OCI-LY7 (cell line): Measurements from ENCODE around the gene SRCIN1. TPM values are rescaled to one million over a fixed set of nuclear protein-coding genes. Genes with fewer than 3 reads are reported as not detected.

Source experiments
- BruUV-seq: library from RNA; stranded (reverse); fragments of 400-500 nt; replicated peaks from 2 replicates; lab custom pipeline; 2021; lab: Mats Ljungman, UMichigan
- CTCF ChIA-PET: fragments of 300-600 bp; sonication (Branson Sonifier 250); formaldehyde crosslinking; loops from one replicate; lab custom pipeline; 2022; ENCODE audit warnings: antibody characterized with exemption; ENCODE audit not compliant: unreplicated experiment; lab: Charles Lee
- POLR2A ChIA-PET: fragments of 300-600 bp; sonication (Branson Sonifier 250); formaldehyde crosslinking; loops from one replicate; lab custom pipeline; 2022; ENCODE audit warnings: antibody characterized with exemption; lab: Charles Lee
- DNase-seq: peaks from one replicate; pipeline ENCODE4 v3.0.0-alpha.2; 2015; ENCODE audit warnings: low spot score
- H2AFZ ChIP-seq: fragments of 200-600 bp; sonication (generic), shearing (Covaris generic); 2 replicates; pipeline ENCODE4 v1.6.1; 2014; ENCODE audit warnings: mild to moderate bottlenecking, antibody characterized with exemption, low read length, moderate library complexity
- H3K27ac ChIP-seq: fragments of 200-600 bp; sonication (generic); 2 replicates; pipeline ENCODE4 v1.5.1; 2014; ENCODE audit warnings: mixed run types, low read depth, mild to moderate bottlenecking, moderate library complexity, low read length, inconsistent platforms; ENCODE audit not compliant: poor library complexity, severe bottlenecking
- H3K36me3 ChIP-seq: fragments of 200-600 bp; sonication (generic); 2 replicates; pipeline ENCODE4 v1.6.1; 2014; ENCODE audit warnings: mild to moderate bottlenecking, antibody characterized with exemption, low read length, moderate library complexity, mixed read lengths; ENCODE audit not compliant: insufficient read depth
- H3K4me1 ChIP-seq: fragments of 200-600 bp; sonication (generic); 2 replicates; pipeline ENCODE4 v1.5.1; 2014; ENCODE audit warnings: mild to moderate bottlenecking, low read length; ENCODE audit not compliant: insufficient read depth, poor library complexity, severe bottlenecking
- H3K4me2 ChIP-seq: fragments of 200-600 bp; sonication (generic); 2 replicates; pipeline ENCODE4 v1.6.1; 2014; ENCODE audit warnings: mild to moderate bottlenecking, low read length
- H3K4me3 ChIP-seq: fragments of 200-600 bp; sonication (generic); 2 replicates; pipeline ENCODE4 v1.5.1; 2014; ENCODE audit warnings: mild to moderate bottlenecking, low read depth, low read length; ENCODE audit not compliant: poor library complexity, severe bottlenecking
- H3K79me2 ChIP-seq: fragments of 200-600 bp; sonication (generic); 2 replicates; pipeline ENCODE4 v1.6.1; 2016; ENCODE audit warnings: low read depth, mild to moderate bottlenecking, low read length, moderate library complexity, mixed read lengths; ENCODE audit not compliant: insufficient read depth
- H3K9me2 ChIP-seq: fragments of 200-600 bp; sonication (generic); 2 replicates; pipeline ENCODE4 v1.6.1; 2016; ENCODE audit warnings: mild to moderate bottlenecking, low read length, mixed read lengths; ENCODE audit not compliant: insufficient read depth
- H3K9me3 ChIP-seq: fragments of 200-600 bp; sonication (generic); 2 replicates; pipeline ENCODE4 v1.6.1; 2014; ENCODE audit warnings: mild to moderate bottlenecking, mixed run types, low read length, mixed read lengths
- H4K20me1 ChIP-seq: fragments of 200-600 bp; sonication (generic); 2 replicates; pipeline ENCODE4 v1.6.1; 2014; ENCODE audit warnings: mild to moderate bottlenecking, antibody characterized with exemption, low read length, moderate library complexity, mixed read lengths; ENCODE audit not compliant: insufficient read depth
- CTCF ChIP-seq: fragments of 200-600 bp; sonication (generic); conservative IDR thresholded peaks from 2 replicates; pipeline ENCODE4 v1.5.1; 2014; ENCODE audit warnings: mild to moderate bottlenecking, antibody characterized with exemption, low read length, moderate library complexity, mixed read lengths
- EZH2phosphoT487 ChIP-seq: fragments of 200-600 bp; sonication (generic); IDR thresholded peaks from 2 replicates; pipeline ENCODE4 v1.6.1; 2018; ENCODE audit warnings: low read depth, borderline replicate concordance, mild to moderate bottlenecking, mixed run types, antibody characterized with exemption, low read length, moderate library complexity, mixed read lengths
- intact Hi-C: fragments of 100-400 bp; cut with micrococcal nuclease; formaldehyde crosslinking; loops from one replicate; pipeline ENCODE4 v1.10.0; 2022; ENCODE audit not compliant: unreplicated experiment
- total RNA-seq, 2 experiments: library from RNA; depleted of rRNA in 1 of 2; stranded (reverse); fragments of >200 nt in 1 of 2; shearing (Covaris generic) in 1 of 2; gene quantifications; 2 replicates each; pipeline ENCODE4 v1.2.3, GENCODE V29; 2014 to 2022

The SRCIN1 gene
- total RNA-seq, 2 experiments from 2014 or later = 1.5 to 4.6 TPM

GRCh38 chr17:38637951-38638350 is 32.2 kb upstream of the SRCIN1 start:
- H3K79me2 ChIP-seq = no peaks in the 10 kb centered on the region
- H2AFZ ChIP-seq = no peak overlapping the region
- no peaks in the 10 kb centered on the region for H3K36me3 ChIP-seq
- TF ChIP-seq CTCF (no peak), EZH2phosphoT487 (no peak)
- H3K4me1 ChIP-seq = no peaks in the 10 kb centered on the region
- no peak overlapping the region for H3K4me3 ChIP-seq
- H3K9me3 ChIP-seq = no peaks in the 10 kb centered on the region
- intact Hi-C loops = no loop called here
- H3K4me2 ChIP-seq = no peak overlapping the region
- BruUV-seq = no TSS peak
- POLR2A ChIA-PET = no interaction called here
- no peaks in the 10 kb centered on the region for H3K9me2 ChIP-seq
- no peak overlapping the region for H3K27ac ChIP-seq
- no peak for DNase-seq
- CTCF ChIA-PET = no interaction called here
- H4K20me1 ChIP-seq = no peaks in the 10 kb centered on the region

GRCh38 chr17:38636054-38636453 is 30.3 kb upstream of the SRCIN1 start:
- H3K36me3 ChIP-seq = no peaks in the 10 kb centered on the region
- no peaks in the 10 kb centered on the region for H3K79me2 ChIP-seq
- ChIA-PET CTCF (no interaction called here), POLR2A (no interaction called here)
- no peak overlapping the region for H3K4me2 ChIP-seq
- H3K9me3 ChIP-seq = no peaks in the 10 kb centered on the region
- no peaks in the 10 kb centered on the region for H3K4me1 ChIP-seq
- no peak overlapping the region for H2AFZ ChIP-seq
- no peak overlapping the region for H3K27ac ChIP-seq
- no TSS peak for BruUV-seq
- intact Hi-C loops = no loop called here
- H3K4me3 ChIP-seq = no peak overlapping the region
- no peak for DNase-seq
- no peak for TF ChIP-seq CTCF
- no peak for TF ChIP-seq EZH2phosphoT487
- H4K20me1 ChIP-seq = no peaks in the 10 kb centered on the region
- no peaks in the 10 kb centered on the region for H3K9me2 ChIP-seq

- Histone ChIP-seq H3K79me2 (no peaks in the 10 kb centered on the region), H3K36me3 (no peaks in the 10 kb centered on the region), H4K20me1 (no peaks in the 10 kb centered on the region), H2AFZ (no peak overlapping the region), H3K27ac (no peak overlapping the region), H3K4me1 (no peaks in the 10 kb centered on the region), H3K4me3 (no peak overlapping the region), H3K9me2 (no peaks in the 10 kb centered on the region), H3K4me2 (no peak overlapping the region), H3K9me3 (no peaks in the 10 kb centered on the region)
- intact Hi-C loops = no loop called here
- DNase-seq = no peak
- ChIA-PET POLR2A (no interaction called here), CTCF (no interaction called here)
- no TSS peak for BruUV-seq
- TF ChIP-seq EZH2phosphoT487 (no peak), CTCF (no peak)
Observed at GRCh38 chr17:38632334-38632733, 26.6 kb upstream of the SRCIN1 start.
